HEK293 (cell line): ENCODE data around the gene SERPINB13.

Experiments used
- CTCF ChIA-PET: fragments of 350-600 bp; formaldehyde crosslinking; extraction: SDS; loops from one replicate; lab custom pipeline; 2021; ENCODE audit warnings: antibody characterized with exemption; lab: Yijun Ruan, JAX
- POLR2A ChIA-PET: fragments of 300-600 bp; formaldehyde crosslinking; extraction: SDS; loops from one replicate; lab custom pipeline; 2020; ENCODE audit warnings: antibody characterized with exemption, inconsistent platforms; lab: Yijun Ruan, JAX
- H3K27ac ChIP-seq: fragments of 200-500 bp; sonication (Bioruptor generic); 2 replicates; pipeline ENCODE4 v1.5.1; 2014; ENCODE audit warnings: low read depth, low read length, control low read depth, inconsistent platforms; ENCODE audit errors: extremely low read depth
- H3K36me3 ChIP-seq, 2 experiments: fragments of 200-500 bp in 1 of 2; sonication (Bioruptor generic) in 1 of 2; 1 replicate in 1 of 2; 2 replicates in 1 of 2; pipeline ENCODE4 v1.5.1; 2014 to 2017; ENCODE audit warnings: inconsistent platforms in 2 of 2, low read length in 2 of 2; ENCODE audit not compliant: control insufficient read depth in 2 of 2, insufficient read depth in 1 of 2
- H3K4me1 ChIP-seq: fragments of 200-500 bp; sonication (Bioruptor generic); 2 replicates; pipeline ENCODE4 v1.5.1; 2014; ENCODE audit warnings: mild to moderate bottlenecking, low read length, inconsistent platforms; ENCODE audit not compliant: control insufficient read depth, insufficient read depth
- H3K4me3 ChIP-seq: 2 replicates; pipeline ENCODE4 v1.5.1; 2011; ENCODE audit warnings: low read depth, mild to moderate bottlenecking, control low read depth, low read length, moderate library complexity
- H3K9me3 ChIP-seq: fragments of 200-500 bp; sonication (Bioruptor generic); 2 replicates; pipeline ENCODE4 v1.5.1; 2014; ENCODE audit warnings: low read depth, low read length, inconsistent platforms; ENCODE audit not compliant: control insufficient read depth, insufficient read depth
- BCL11A ChIP-seq: fragments of 450-650 bp; formaldehyde crosslinking; IDR thresholded peaks from 2 replicates; pipeline ENCODE4 v1.5.1; 2016; ENCODE audit warnings: low read depth, missing biosample characterization, missing genetic modification characterization
- GLI4 ChIP-seq: fragments of 450-650 bp; formaldehyde crosslinking; IDR thresholded peaks from 2 replicates; pipeline ENCODE4 v1.5.1; 2016; ENCODE audit warnings: missing biosample characterization, missing genetic modification characterization
- KLF10 ChIP-seq: fragments of 450-650 bp; IDR thresholded peaks from 2 replicates; pipeline ENCODE4 v1.5.1; 2018; ENCODE audit warnings: missing biosample characterization, mild to moderate bottlenecking, missing genetic modification characterization
- KLF17 ChIP-seq: fragments of 450-650 bp; formaldehyde crosslinking; IDR thresholded peaks from 2 replicates; pipeline ENCODE4 v1.5.1; 2016; ENCODE audit warnings: missing biosample characterization, missing genetic modification characterization
- ZBTB21 ChIP-seq: fragments of 450-650 bp; formaldehyde crosslinking; IDR thresholded peaks from 2 replicates; pipeline ENCODE4 v1.5.1; 2017; ENCODE audit warnings: missing biosample characterization, missing genetic modification characterization
- ZBTB8A ChIP-seq: fragments of 450-650 bp; formaldehyde crosslinking; IDR thresholded peaks from 2 replicates; pipeline ENCODE4 v1.5.1; 2016; ENCODE audit warnings: missing biosample characterization, missing genetic modification characterization
- ZNF138 ChIP-seq: fragments of 450-650 bp; formaldehyde crosslinking; IDR thresholded peaks from 2 replicates; pipeline ENCODE4 v1.5.1; 2016; ENCODE audit warnings: missing biosample characterization, missing genetic modification characterization, borderline replicate concordance
- ZNF2 ChIP-seq: fragments of 450-650 bp; formaldehyde crosslinking; IDR thresholded peaks from 2 replicates; pipeline ENCODE4 v1.5.1; 2016; ENCODE audit warnings: missing biosample characterization, missing genetic modification characterization
- ZNF302 ChIP-seq: fragments of 450-650 bp; formaldehyde crosslinking; IDR thresholded peaks from 2 replicates; pipeline ENCODE4 v1.5.1; 2016; ENCODE audit warnings: missing biosample characterization, missing genetic modification characterization, low read depth
- ZNF366 ChIP-seq: fragments of 450-650 bp; formaldehyde crosslinking; conservative IDR thresholded peaks from 2 replicates; pipeline ENCODE4 v1.5.1; 2016; ENCODE audit warnings: missing biosample characterization, missing genetic modification characterization
- ZNF423 ChIP-seq: fragments of 450-650 bp; formaldehyde crosslinking; IDR thresholded peaks from 2 replicates; pipeline ENCODE4 v1.5.1; 2016; ENCODE audit warnings: missing biosample characterization, missing genetic modification characterization
- ZNF426 ChIP-seq: fragments of 450-650 bp; formaldehyde crosslinking; IDR thresholded peaks from 2 replicates; pipeline ENCODE4 v1.5.1; 2017; ENCODE audit warnings: missing biosample characterization, missing genetic modification characterization, mild to moderate bottlenecking, inconsistent platforms, moderate library complexity
- ZNF501 ChIP-seq: fragments of 450-650 bp; formaldehyde crosslinking; IDR thresholded peaks from 2 replicates; pipeline ENCODE4 v1.5.1; 2016; ENCODE audit warnings: missing biosample characterization, missing genetic modification characterization
- ZNF510 ChIP-seq: fragments of 450-650 bp; formaldehyde crosslinking; IDR thresholded peaks from 2 replicates; pipeline ENCODE4 v1.5.1; 2018; ENCODE audit warnings: mild to moderate bottlenecking, missing genetic modification characterization, missing biosample characterization; ENCODE audit not compliant: insufficient replicate concordance
- ZNF530 ChIP-seq: fragments of 450-650 bp; formaldehyde crosslinking; IDR thresholded peaks from 2 replicates; pipeline ENCODE4 v1.5.1; 2016; ENCODE audit warnings: low read depth, missing biosample characterization, missing genetic modification characterization
- ZNF629 ChIP-seq: fragments of 450-650 bp; formaldehyde crosslinking; IDR thresholded peaks from 2 replicates; pipeline ENCODE4 v1.5.1; 2017; ENCODE audit warnings: missing biosample characterization, missing genetic modification characterization
- ZNF658 ChIP-seq: fragments of 450-650 bp; formaldehyde crosslinking; IDR thresholded peaks from 2 replicates; pipeline ENCODE4; 2016; ENCODE audit warnings: missing biosample characterization, missing genetic modification characterization
- ZNF843 ChIP-seq: fragments of 450-650 bp; formaldehyde crosslinking; IDR thresholded peaks from 2 replicates; pipeline ENCODE4 v1.5.1; 2016; ENCODE audit warnings: missing biosample characterization, missing genetic modification characterization
- ZSCAN16 ChIP-seq: fragments of 450-650 bp; formaldehyde crosslinking; IDR thresholded peaks from 2 replicates; pipeline ENCODE4 v1.5.1; 2016; ENCODE audit warnings: missing biosample characterization, missing genetic modification characterization
- TF ChIP-seq, protein P1 (sequence below): fragments of 450-650 bp; formaldehyde crosslinking; IDR thresholded peaks from 2 replicates; pipeline ENCODE4 v1.5.1; 2016; ENCODE audit warnings: missing biosample characterization, missing genetic modification characterization
- TF ChIP-seq, protein P2 (sequence below): fragments of 450-650 bp; formaldehyde crosslinking; IDR thresholded peaks from 2 replicates; pipeline ENCODE4 v1.5.1; 2016; ENCODE audit warnings: missing biosample characterization, missing genetic modification characterization
- TF ChIP-seq, protein P3 (sequence below): fragments of 450-650 bp; formaldehyde crosslinking; IDR thresholded peaks from 2 replicates; pipeline ENCODE4 v1.5.1; 2017; ENCODE audit warnings: missing biosample characterization, missing genetic modification characterization

SERPINB13 gene

DNA sequence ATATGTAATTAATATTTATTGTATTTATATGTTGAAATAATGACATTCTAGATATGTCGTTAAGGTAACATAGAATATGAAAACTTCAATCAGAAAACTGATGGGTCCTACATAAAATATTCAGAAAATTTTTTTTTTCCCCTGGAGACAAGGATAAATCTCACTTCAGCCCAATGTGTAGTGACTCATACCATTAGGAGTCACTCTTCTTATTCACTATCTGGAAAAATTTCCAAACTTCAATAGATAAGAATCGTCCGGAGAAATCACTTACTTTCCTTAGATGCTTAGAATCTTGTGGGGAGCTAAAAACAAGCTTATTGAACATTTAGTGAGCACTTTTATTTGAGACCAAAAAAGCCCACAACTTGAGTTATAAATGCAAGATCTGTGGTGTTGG lies 4.6 kb downstream of the SERPINB13 start:
- Histone ChIP-seq H3K9me3 (no peaks in the 10 kb centered on the region), H3K4me3 (no peak overlapping the region), H3K36me3 (no peaks in the 10 kb centered on the region), H3K27ac (no peak overlapping the region), H3K4me1 (no peaks in the 10 kb centered on the region)
- CTCF ChIA-PET: interaction anchor here (0.6 to 2.3 kb wide), 6 partner anchors 14 to 883 kb away, joined by 3 to 19 read pairs (median 4); no protein-coding TSS in a partner anchor
- TF ChIP-seq KLF10: no peak
- TF ChIP-seq ZNF423 (tag by site-specific recombination): no peak
- TF ChIP-seq ZNF501 (tag by site-specific recombination): no peak
- no peak for TF ChIP-seq ZBTB21 (tag by site-specific recombination)
- no peak for TF ChIP-seq ZNF366 (tag by site-specific recombination)
- no peak for TF ChIP-seq ZNF2 (tag by site-specific recombination)
- TF ChIP-seq, protein P1, sequence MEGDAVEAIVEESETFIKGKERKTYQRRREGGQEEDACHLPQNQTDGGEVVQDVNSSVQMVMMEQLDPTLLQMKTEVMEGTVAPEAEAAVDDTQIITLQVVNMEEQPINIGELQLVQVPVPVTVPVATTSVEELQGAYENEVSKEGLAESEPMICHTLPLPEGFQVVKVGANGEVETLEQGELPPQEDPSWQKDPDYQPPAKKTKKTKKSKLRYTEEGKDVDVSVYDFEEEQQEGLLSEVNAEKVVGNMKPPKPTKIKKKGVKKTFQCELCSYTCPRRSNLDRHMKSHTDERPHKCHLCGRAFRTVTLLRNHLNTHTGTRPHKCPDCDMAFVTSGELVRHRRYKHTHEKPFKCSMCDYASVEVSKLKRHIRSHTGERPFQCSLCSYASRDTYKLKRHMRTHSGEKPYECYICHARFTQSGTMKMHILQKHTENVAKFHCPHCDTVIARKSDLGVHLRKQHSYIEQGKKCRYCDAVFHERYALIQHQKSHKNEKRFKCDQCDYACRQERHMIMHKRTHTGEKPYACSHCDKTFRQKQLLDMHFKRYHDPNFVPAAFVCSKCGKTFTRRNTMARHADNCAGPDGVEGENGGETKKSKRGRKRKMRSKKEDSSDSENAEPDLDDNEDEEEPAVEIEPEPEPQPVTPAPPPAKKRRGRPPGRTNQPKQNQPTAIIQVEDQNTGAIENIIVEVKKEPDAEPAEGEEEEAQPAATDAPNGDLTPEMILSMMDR (tag by site-specific recombination): no peak
- TF ChIP-seq ZNF138 (tag by site-specific recombination): no peak
- no peak for TF ChIP-seq ZNF510 (tag by site-specific recombination)
- no peak for TF ChIP-seq ZSCAN16 (tag by site-specific recombination)
- TF ChIP-seq ZNF426 (tag by site-specific recombination): no peak
- no peak for TF ChIP-seq ZNF629
- TF ChIP-seq, protein P2, sequence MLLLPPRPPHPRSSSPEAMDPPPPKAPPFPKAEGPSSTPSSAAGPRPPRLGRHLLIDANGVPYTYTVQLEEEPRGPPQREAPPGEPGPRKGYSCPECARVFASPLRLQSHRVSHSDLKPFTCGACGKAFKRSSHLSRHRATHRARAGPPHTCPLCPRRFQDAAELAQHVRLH: no peak
- POLR2A ChIA-PET: no interaction called here

DNA sequence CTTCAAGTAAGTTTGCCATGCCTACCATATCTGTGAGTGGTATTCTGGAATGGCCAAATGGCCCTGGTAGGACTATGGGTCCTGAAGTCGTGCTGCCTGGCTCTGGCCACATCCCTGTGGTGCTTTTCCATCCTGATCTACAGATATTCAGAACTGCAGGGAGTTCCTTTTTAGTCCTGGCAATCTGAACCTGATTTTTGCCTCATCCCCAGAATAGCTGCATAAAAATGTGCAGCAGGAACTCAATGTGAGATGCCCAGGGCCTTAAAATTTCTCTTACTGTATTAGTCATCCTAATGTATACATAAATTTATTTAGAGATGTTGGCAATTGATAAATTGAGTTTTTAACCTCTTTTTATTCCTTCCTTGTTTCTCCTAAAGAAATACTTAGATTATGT lies 5.3 kb downstream of the SERPINB13 start:
- TF ChIP-seq ZNF302: no peak
- no peak for TF ChIP-seq BCL11A
- CTCF ChIA-PET: interaction anchor here (0.6 to 1.5 kb wide), 4 partner anchors 11 to 403 kb away, joined by 3 to 8 read pairs (median 4); no protein-coding TSS in a partner anchor
- H3K9me3 ChIP-seq: no peaks in the 10 kb centered on the region
- no peak overlapping the region for H3K27ac ChIP-seq
- H3K4me1 ChIP-seq: no peaks in the 10 kb centered on the region
- POLR2A ChIA-PET: no interaction called here
- H3K36me3 ChIP-seq: no peaks in the 10 kb centered on the region
- H3K4me3 ChIP-seq: no peak overlapping the region

DNA sequence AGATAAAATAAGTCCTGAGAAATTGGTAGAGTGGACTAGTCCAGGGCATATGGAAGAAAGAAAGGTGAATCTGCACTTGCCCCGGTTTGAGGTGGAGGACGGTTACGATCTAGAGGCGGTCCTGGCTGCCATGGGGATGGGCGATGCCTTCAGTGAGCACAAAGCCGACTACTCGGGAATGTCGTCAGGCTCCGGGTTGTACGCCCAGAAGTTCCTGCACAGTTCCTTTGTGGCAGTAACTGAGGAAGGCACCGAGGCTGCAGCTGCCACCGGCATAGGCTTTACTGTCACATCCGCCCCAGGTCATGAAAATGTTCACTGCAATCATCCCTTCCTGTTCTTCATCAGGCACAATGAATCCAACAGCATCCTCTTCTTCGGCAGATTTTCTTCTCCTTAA lies 9.8 kb downstream of the SERPINB13 start:
- Histone ChIP-seq H3K4me1 (no peaks in the 10 kb centered on the region), H3K9me3 (no peaks in the 10 kb centered on the region), H3K36me3 (no peaks in the 10 kb centered on the region), H3K4me3 (no peak overlapping the region), H3K27ac (no peak overlapping the region)
- CTCF ChIA-PET: interaction anchor here (1.2 kb wide), 1 partner anchor 19 kb away, joined by 4 read pairs; no protein-coding TSS in a partner anchor
- POLR2A ChIA-PET: no interaction called here
- TF ChIP-seq ZNF302 (no peak), ZBTB8A (no peak), KLF17 (tag by site-specific recombination) (no peak), ZNF843 (tag by site-specific recombination) (no peak), ZNF658 (tag by site-specific recombination) (no peak), GLI4 (tag by site-specific recombination) (no peak), ZNF530 (no peak), ZNF366 (tag by site-specific recombination) (no peak)
- TF ChIP-seq, protein P3, sequence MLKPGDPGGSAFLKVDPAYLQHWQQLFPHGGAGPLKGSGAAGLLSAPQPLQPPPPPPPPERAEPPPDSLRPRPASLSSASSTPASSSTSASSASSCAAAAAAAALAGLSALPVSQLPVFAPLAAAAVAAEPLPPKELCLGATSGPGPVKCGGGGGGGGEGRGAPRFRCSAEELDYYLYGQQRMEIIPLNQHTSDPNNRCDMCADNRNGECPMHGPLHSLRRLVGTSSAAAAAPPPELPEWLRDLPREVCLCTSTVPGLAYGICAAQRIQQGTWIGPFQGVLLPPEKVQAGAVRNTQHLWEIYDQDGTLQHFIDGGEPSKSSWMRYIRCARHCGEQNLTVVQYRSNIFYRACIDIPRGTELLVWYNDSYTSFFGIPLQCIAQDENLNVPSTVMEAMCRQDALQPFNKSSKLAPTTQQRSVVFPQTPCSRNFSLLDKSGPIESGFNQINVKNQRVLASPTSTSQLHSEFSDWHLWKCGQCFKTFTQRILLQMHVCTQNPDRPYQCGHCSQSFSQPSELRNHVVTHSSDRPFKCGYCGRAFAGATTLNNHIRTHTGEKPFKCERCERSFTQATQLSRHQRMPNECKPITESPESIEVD (tag by site-specific recombination): no peak
